ENCODE results near the gene FPR2.

Gene FPR2

GRCh38 chr19:51807111-51807701, 46.2 kb downstream of the FPR2 start:
- POLR2A ChIA-PET = no interaction called here
- CTCF ChIA-PET = no interaction called here
- TF ChIP-seq HDGF (IDR thresholded peaks at IDR 0.05; ENCODE audit: borderline replicate concordance) = no peak
- DNase-seq (ENCODE audit: extremely low spot score) = no peak

- DNase-seq (ENCODE audit: extremely low spot score) = no peak
- CTCF ChIA-PET = no interaction called here
- TF ChIP-seq ARNT (IDR thresholded peaks at IDR 0.05) (no peak), CTBP1 (IDR thresholded peaks at IDR 0.05; ENCODE audit: borderline replicate concordance) (no peak), LEF1 (IDR thresholded peaks at IDR 0.05; ENCODE audit: borderline replicate concordance) (no peak), FOXK2 (IDR thresholded peaks at IDR 0.05) (no peak), L3MBTL2 (conservative IDR thresholded peaks at IDR 0.05) (no peak), SP1 (IDR thresholded peaks at IDR 0.05) (no peak), PKNOX1 (IDR thresholded peaks at IDR 0.05) (no peak), FOXM1 (IDR thresholded peaks at IDR 0.05; ENCODE audit: borderline replicate concordance) (no peak), BHLHE40 (IDR thresholded peaks at IDR 0.05; ENCODE audit: borderline replicate concordance) (no peak), TARDBP (IDR thresholded peaks at IDR 0.05) (no peak), NFRKB (IDR thresholded peaks at IDR 0.05) (no peak), HDGF (IDR thresholded peaks at IDR 0.05; ENCODE audit: borderline replicate concordance) (no peak), ELF4 (IDR thresholded peaks at IDR 0.05) (no peak), ZNF384 (IDR thresholded peaks at IDR 0.05) (no peak), SUZ12 (IDR thresholded peaks at IDR 0.05) (no peak), FOXA1 (IDR thresholded peaks at IDR 0.05) (no peak)
- POLR2A ChIA-PET = no interaction called here
Measured at GRCh38 chr19:51807925-51808324, 46.9 kb downstream of the FPR2 start.

- DNase-seq (ENCODE audit: extremely low spot score) = no peak
- ChIA-PET POLR2A (no interaction called here), CTCF (no interaction called here)
- TF ChIP-seq FOXA1 (IDR thresholded peaks at IDR 0.05) (no peak), HDGF (IDR thresholded peaks at IDR 0.05; ENCODE audit: borderline replicate concordance) (no peak), TARDBP (IDR thresholded peaks at IDR 0.05) (no peak), CTBP1 (IDR thresholded peaks at IDR 0.05; ENCODE audit: borderline replicate concordance) (no peak), PKNOX1 (IDR thresholded peaks at IDR 0.05) (no peak)
Measured at GRCh38 chr19:51808333-51808986, 47.5 kb downstream of the FPR2 start.

- CTCF ChIA-PET = no interaction called here
- DNase-seq (ENCODE audit: extremely low spot score) = no peak
- TF ChIP-seq FOXM1 (IDR thresholded peaks at IDR 0.05; ENCODE audit: borderline replicate concordance) (no peak), ELF4 (IDR thresholded peaks at IDR 0.05) (no peak), PKNOX1 (IDR thresholded peaks at IDR 0.05) (no peak), L3MBTL2 (conservative IDR thresholded peaks at IDR 0.05) (no peak), ZNF384 (IDR thresholded peaks at IDR 0.05) (no peak), SP1 (IDR thresholded peaks at IDR 0.05) (no peak), FOXA1 (IDR thresholded peaks at IDR 0.05) (no peak), NFRKB (IDR thresholded peaks at IDR 0.05) (no peak), CTBP1 (IDR thresholded peaks at IDR 0.05; ENCODE audit: borderline replicate concordance) (no peak)
- POLR2A ChIA-PET = no interaction called here
Measured at GRCh38 chr19:51809787-51810186, 48.8 kb downstream of the FPR2 start.

- POLR2A ChIA-PET = no interaction called here
- CTCF ChIA-PET = no interaction called here
- no peak for DNase-seq (ENCODE audit: extremely low spot score)
- TF ChIP-seq L3MBTL2 (conservative IDR thresholded peaks at IDR 0.05) (no peak), SUZ12 (IDR thresholded peaks at IDR 0.05) (no peak), FOXK2 (IDR thresholded peaks at IDR 0.05) (no peak), FOXA1 (IDR thresholded peaks at IDR 0.05) (no peak), HDGF (IDR thresholded peaks at IDR 0.05; ENCODE audit: borderline replicate concordance) (no peak), TARDBP (IDR thresholded peaks at IDR 0.05) (no peak), NFRKB (IDR thresholded peaks at IDR 0.05) (no peak), FOXM1 (IDR thresholded peaks at IDR 0.05; ENCODE audit: borderline replicate concordance) (no peak)
Measured at GRCh38 chr19:51810223-51810622, 49.2 kb downstream of the FPR2 start.

GRCh38 chr19:51811344-51811743, 50.4 kb downstream of the FPR2 start:
- no peak for DNase-seq (ENCODE audit: extremely low spot score)
- TF ChIP-seq NFRKB (IDR thresholded peaks at IDR 0.05) (no peak), LEF1 (IDR thresholded peaks at IDR 0.05; ENCODE audit: borderline replicate concordance) (no peak), L3MBTL2 (conservative IDR thresholded peaks at IDR 0.05) (no peak), TARDBP (IDR thresholded peaks at IDR 0.05) (no peak), FOXK2 (IDR thresholded peaks at IDR 0.05) (no peak), FOXA1 (IDR thresholded peaks at IDR 0.05) (no peak), SUZ12 (IDR thresholded peaks at IDR 0.05) (no peak), SP1 (IDR thresholded peaks at IDR 0.05) (no peak), ZNF384 (IDR thresholded peaks at IDR 0.05) (no peak), HDGF (IDR thresholded peaks at IDR 0.05; ENCODE audit: borderline replicate concordance) (no peak)
- CTCF ChIA-PET = no interaction called here
- POLR2A ChIA-PET = no interaction called here

GRCh38 chr19:51815043-51815442, 54.1 kb downstream of the FPR2 start:
- POLR2A ChIA-PET = no interaction called here

More at GRCh38 chr19:51815043-51815442, 54.1 kb downstream of the FPR2 start:
- no peak for TF ChIP-seq ARNT (IDR thresholded peaks at IDR 0.05)
- TF ChIP-seq TARDBP (IDR thresholded peaks at IDR 0.05) = no peak
- no peak for DNase-seq (ENCODE audit: extremely low spot score)
- CTCF ChIA-PET = no interaction called here

Measured in HEK293T (cell line).